ENCODE data around the gene DENND4C. TPM values are rescaled to one million over a fixed set of nuclear protein-coding genes. Genes with fewer than 3 reads are reported as not detected.

DENND4C gene
- total RNA-seq, 1 donor = 65.1 TPM

DNA sequence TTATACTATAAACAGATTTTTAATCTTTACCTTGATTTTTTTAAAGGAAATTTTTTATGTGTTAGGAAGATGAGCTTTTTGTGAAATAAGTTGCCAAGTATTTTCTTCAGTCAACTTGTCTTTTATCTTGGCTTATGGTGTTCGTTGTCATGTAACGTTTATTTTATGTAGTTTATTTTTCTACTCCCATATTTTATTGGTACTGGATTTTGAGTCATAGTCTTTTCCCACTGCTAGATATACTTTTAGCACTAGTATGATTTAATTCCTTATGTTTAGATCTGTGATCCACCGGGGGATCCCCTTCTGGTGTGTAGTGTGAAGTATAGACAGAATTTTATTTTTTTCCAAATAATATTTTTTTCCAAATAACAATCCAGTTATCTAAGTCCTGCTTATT, 54.2 kb downstream of the DENND4C start:
- H3K36me3 ChIP-seq (ENCODE audit: insufficient read depth, low read length) = peaks cover 9% of the 10 kb centered on the region
- no peak overlapping the region for H2AFZ ChIP-seq (ENCODE audit: low read length)
- no peaks in the 10 kb centered on the region for H3K9me3 ChIP-seq (ENCODE audit: low read depth, low read length)
- no peak for DNase-seq (ENCODE audit: insufficient read length, low spot score, missing footprints)
- H3K4me2 ChIP-seq (ENCODE audit: insufficient read depth, low read length) = no peak overlapping the region
- H3K4me1 ChIP-seq (ENCODE audit: insufficient read depth, low read length) = peaks cover 5% of the 10 kb centered on the region
- peaks cover 18% of the 10 kb centered on the region for H4K20me1 ChIP-seq (ENCODE audit: insufficient read depth, low read length)
- H3K79me2 ChIP-seq (ENCODE audit: insufficient read depth, low read length) = peaks cover 55% of the 10 kb centered on the region
- no peak overlapping the region for H3K4me3 ChIP-seq (ENCODE audit: insufficient read depth, low read length)
- TF ChIP-seq, protein P1, sequence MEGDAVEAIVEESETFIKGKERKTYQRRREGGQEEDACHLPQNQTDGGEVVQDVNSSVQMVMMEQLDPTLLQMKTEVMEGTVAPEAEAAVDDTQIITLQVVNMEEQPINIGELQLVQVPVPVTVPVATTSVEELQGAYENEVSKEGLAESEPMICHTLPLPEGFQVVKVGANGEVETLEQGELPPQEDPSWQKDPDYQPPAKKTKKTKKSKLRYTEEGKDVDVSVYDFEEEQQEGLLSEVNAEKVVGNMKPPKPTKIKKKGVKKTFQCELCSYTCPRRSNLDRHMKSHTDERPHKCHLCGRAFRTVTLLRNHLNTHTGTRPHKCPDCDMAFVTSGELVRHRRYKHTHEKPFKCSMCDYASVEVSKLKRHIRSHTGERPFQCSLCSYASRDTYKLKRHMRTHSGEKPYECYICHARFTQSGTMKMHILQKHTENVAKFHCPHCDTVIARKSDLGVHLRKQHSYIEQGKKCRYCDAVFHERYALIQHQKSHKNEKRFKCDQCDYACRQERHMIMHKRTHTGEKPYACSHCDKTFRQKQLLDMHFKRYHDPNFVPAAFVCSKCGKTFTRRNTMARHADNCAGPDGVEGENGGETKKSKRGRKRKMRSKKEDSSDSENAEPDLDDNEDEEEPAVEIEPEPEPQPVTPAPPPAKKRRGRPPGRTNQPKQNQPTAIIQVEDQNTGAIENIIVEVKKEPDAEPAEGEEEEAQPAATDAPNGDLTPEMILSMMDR (IDR thresholded peaks at IDR 0.05; ENCODE audit: extremely low read depth, low read depth, low read length) = no peak
- no peak overlapping the region for H3K27ac ChIP-seq (ENCODE audit: low read depth, low read length)
- H3K27me3 ChIP-seq (ENCODE audit: insufficient read depth, low read length) = no peaks in the 10 kb centered on the region

DNA sequence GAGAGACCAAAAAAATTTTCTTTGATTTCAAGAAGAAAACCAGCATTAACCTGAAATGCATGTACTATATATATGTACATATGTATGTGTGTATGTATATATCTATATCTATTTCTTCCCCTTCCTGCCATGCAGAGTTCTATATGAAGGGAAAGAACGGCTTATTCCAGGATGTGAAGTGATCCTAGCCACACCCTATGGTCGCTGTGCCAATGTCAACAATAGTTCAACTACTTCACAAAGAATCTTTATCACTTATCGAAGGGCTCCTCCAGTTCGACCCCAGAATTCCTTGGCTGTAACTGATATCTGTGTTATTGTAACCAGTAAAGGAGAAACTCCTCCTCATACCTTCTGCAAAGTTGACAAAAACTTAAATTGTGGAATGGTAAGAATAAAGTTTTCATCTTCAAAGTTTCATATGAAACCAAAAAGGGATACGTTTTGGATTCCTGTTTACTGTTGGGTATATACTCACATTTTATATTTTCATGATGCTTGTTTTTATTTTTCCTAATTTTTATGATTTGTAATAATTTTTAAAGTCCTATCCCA, 56.2 kb downstream of the DENND4C start:
- Histone ChIP-seq H3K4me1 (ENCODE audit: insufficient read depth, low read length) (peaks cover 5% of the 10 kb centered on the region), H4K20me1 (ENCODE audit: insufficient read depth, low read length) (peaks cover 18% of the 10 kb centered on the region), H2AFZ (ENCODE audit: low read length) (no peak overlapping the region), H3K4me2 (ENCODE audit: insufficient read depth, low read length) (no peak overlapping the region), H3K27ac (ENCODE audit: low read depth, low read length) (no peak overlapping the region), H3K36me3 (ENCODE audit: insufficient read depth, low read length) (peaks cover 14% of the 10 kb centered on the region), H3K4me3 (ENCODE audit: insufficient read depth, low read length) (no peak overlapping the region), H3K79me2 (ENCODE audit: insufficient read depth, low read length) (peaks cover 43% of the 10 kb centered on the region), H3K27me3 (ENCODE audit: insufficient read depth, low read length) (no peaks in the 10 kb centered on the region), H3K9me3 (ENCODE audit: low read depth, low read length) (no peaks in the 10 kb centered on the region)
- no peak for DNase-seq (ENCODE audit: insufficient read length, low spot score, missing footprints)
- TF ChIP-seq, protein P1 (IDR thresholded peaks at IDR 0.05; ENCODE audit: extremely low read depth, low read depth, low read length) = no peak

- Histone ChIP-seq H3K79me2 (ENCODE audit: insufficient read depth, low read length) (peaks cover 40% of the 10 kb centered on the region), H3K4me3 (ENCODE audit: insufficient read depth, low read length) (no peak overlapping the region), H3K9me3 (ENCODE audit: low read depth, low read length) (no peaks in the 10 kb centered on the region)
Observed at GRCh38 chr9:19288081-19288480, 57.6 kb downstream of the DENND4C start.

GRCh38 chr9:19290103-19290502, 59.6 kb downstream of the DENND4C start:
- no peaks in the 10 kb centered on the region for H3K27me3 ChIP-seq (ENCODE audit: insufficient read depth, low read length)
- H3K4me2 ChIP-seq (ENCODE audit: insufficient read depth, low read length) = no peak overlapping the region
- peaks cover 11% of the 10 kb centered on the region for H3K4me1 ChIP-seq (ENCODE audit: insufficient read depth, low read length)
- peaks cover 10% of the 10 kb centered on the region for H4K20me1 ChIP-seq (ENCODE audit: insufficient read depth, low read length)
- no peaks in the 10 kb centered on the region for H3K9me3 ChIP-seq (ENCODE audit: low read depth, low read length)
- H3K4me3 ChIP-seq (ENCODE audit: insufficient read depth, low read length) = no peak overlapping the region
- DNase-seq (ENCODE audit: insufficient read length, low spot score, missing footprints) = no peak
- no peak overlapping the region for H3K27ac ChIP-seq (ENCODE audit: low read depth, low read length)
- H3K36me3 ChIP-seq (ENCODE audit: insufficient read depth, low read length) = peaks cover 17% of the 10 kb centered on the region
- TF ChIP-seq, protein P1 (IDR thresholded peaks at IDR 0.05; ENCODE audit: extremely low read depth, low read depth, low read length) = no peak
- peaks cover 22% of the 10 kb centered on the region for H3K79me2 ChIP-seq (ENCODE audit: insufficient read depth, low read length)
- H2AFZ ChIP-seq (ENCODE audit: low read length) = no peak overlapping the region

More at GRCh38 chr9:19288081-19288480, 57.6 kb downstream of the DENND4C start:
- TF ChIP-seq, protein P1 (IDR thresholded peaks at IDR 0.05; ENCODE audit: extremely low read depth, low read depth, low read length) = no peak
- DNase-seq (ENCODE audit: insufficient read length, low spot score, missing footprints) = no peak
- Histone ChIP-seq H3K27ac (ENCODE audit: low read depth, low read length) (no peak overlapping the region), H2AFZ (ENCODE audit: low read length) (no peak overlapping the region), H3K4me1 (ENCODE audit: insufficient read depth, low read length) (peaks cover 5% of the 10 kb centered on the region), H3K4me2 (ENCODE audit: insufficient read depth, low read length) (no peak overlapping the region), H4K20me1 (ENCODE audit: insufficient read depth, low read length) (peaks cover 18% of the 10 kb centered on the region), H3K27me3 (ENCODE audit: insufficient read depth, low read length) (no peaks in the 10 kb centered on the region), H3K36me3 (ENCODE audit: insufficient read depth, low read length) (peaks cover 17% of the 10 kb centered on the region)

Data from osteoblast (primary cell).